Lower leg skin (tissue), 3 donors: Measurements from ENCODE around the gene NCKAP5.

ENCODE experiments used
- POLR2A ChIP-seq, 2 donors: fragments of 450-650 bp; IDR thresholded peaks; one replicate each; pipeline ENCODE4 v1.6.1; 2016 to 2017; ENCODE audit warnings: antibody characterized with exemption in 2 of 2, mild to moderate bottlenecking in 1 of 2, moderate library complexity in 1 of 2
- TF ChIP-seq, protein P1 (sequence below), 3 donors: fragments of 450-650 bp; IDR thresholded peaks; one replicate each; pipeline ENCODE4 v1.5.1; 2016; ENCODE audit warnings: antibody characterized with exemption in 3 of 3, mild to moderate bottlenecking in 3 of 3, moderate library complexity in 2 of 3

- TF ChIP-seq, protein P1, sequence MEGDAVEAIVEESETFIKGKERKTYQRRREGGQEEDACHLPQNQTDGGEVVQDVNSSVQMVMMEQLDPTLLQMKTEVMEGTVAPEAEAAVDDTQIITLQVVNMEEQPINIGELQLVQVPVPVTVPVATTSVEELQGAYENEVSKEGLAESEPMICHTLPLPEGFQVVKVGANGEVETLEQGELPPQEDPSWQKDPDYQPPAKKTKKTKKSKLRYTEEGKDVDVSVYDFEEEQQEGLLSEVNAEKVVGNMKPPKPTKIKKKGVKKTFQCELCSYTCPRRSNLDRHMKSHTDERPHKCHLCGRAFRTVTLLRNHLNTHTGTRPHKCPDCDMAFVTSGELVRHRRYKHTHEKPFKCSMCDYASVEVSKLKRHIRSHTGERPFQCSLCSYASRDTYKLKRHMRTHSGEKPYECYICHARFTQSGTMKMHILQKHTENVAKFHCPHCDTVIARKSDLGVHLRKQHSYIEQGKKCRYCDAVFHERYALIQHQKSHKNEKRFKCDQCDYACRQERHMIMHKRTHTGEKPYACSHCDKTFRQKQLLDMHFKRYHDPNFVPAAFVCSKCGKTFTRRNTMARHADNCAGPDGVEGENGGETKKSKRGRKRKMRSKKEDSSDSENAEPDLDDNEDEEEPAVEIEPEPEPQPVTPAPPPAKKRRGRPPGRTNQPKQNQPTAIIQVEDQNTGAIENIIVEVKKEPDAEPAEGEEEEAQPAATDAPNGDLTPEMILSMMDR (IDR thresholded peaks at IDR 0.05) = no peak
- TF ChIP-seq POLR2A (IDR thresholded peaks at IDR 0.05) = no peak
Measured at GRCh38 chr2:133531382-133531781, 36.9 kb downstream of the NCKAP5 start.
